Type B pancreatic cell (in vitro differentiated cells): Measurements from ENCODE around the gene KMT2B. TPM values are rescaled to one million over a fixed set of nuclear protein-coding genes. Genes with fewer than 3 reads are reported as not detected.
A peak's percentile ranks its signal among the peaks of the same experiment; 100 is the strongest.

Source experiments
- DNase-seq: peaks from one replicate; pipeline ENCODE4 v3.0.0; 2021; ENCODE audit warnings: mixed read lengths; ENCODE audit not compliant: unreplicated experiment; ENCODE audit errors: extremely low spot score
- H3K27ac Mint-ChIP-seq: 2 replicates; pipeline ENCODE4 v1.8.0; 2021; ENCODE audit warnings: mild to moderate bottlenecking, mixed read lengths
- H3K27me3 Mint-ChIP-seq: 2 replicates; pipeline ENCODE4 v1.8.0; 2021; ENCODE audit warnings: mixed read lengths
- H3K36me3 Mint-ChIP-seq: 2 replicates; pipeline ENCODE4 v1.8.0; 2021; ENCODE audit warnings: mixed read lengths
- H3K4me1 Mint-ChIP-seq: one replicate; pipeline ENCODE4 v1.8.0; 2021; ENCODE audit warnings: mixed read lengths; ENCODE audit not compliant: unreplicated experiment
- H3K4me3 Mint-ChIP-seq: 2 replicates; pipeline ENCODE4 v1.8.0; 2021; ENCODE audit warnings: mild to moderate bottlenecking, mixed read lengths
- H3K9me3 Mint-ChIP-seq: 2 replicates; pipeline ENCODE4 v1.8.0; 2021; ENCODE audit warnings: mixed read lengths
- total RNA-seq: library from RNA; stranded (reverse); gene quantifications from 2 replicates; pipeline ENCODE4 v1.2.1, GENCODE V29; 2021; ENCODE audit warnings: low replicate concordance
- TF ChIP-seq, protein P1 (sequence below): fragments of 200-600 bp; sonication (generic); conservative IDR thresholded peaks from 2 replicates; pipeline ENCODE4 v1.5.0; 2021; ENCODE audit warnings: antibody characterized with exemption, mild to moderate bottlenecking

Gene KMT2B
- total RNA-seq, 1 donor from 2014 or later, result 55.4 TPM

DNA sequence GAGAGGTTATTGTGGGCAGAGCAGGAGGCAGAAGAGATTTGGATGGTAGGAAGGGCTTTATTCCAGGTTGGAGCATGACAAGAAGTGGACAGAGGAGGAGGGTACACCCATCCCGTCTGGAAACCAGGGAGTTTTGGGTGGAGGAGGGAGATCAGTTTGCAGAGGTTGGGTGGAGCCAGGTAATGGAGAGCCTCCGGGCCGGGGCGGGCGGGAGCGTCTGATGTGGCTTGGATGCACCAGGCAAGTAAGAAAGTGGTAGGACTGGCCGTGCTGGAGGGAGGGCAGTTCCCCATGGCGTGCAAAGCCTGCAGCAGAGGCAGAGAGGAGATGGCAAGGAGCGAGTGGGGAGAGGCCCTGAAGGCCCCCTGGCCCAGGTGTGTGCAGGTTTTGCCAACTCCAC lies 13.6 kb downstream of the KMT2B start:
- TF ChIP-seq, protein P1, sequence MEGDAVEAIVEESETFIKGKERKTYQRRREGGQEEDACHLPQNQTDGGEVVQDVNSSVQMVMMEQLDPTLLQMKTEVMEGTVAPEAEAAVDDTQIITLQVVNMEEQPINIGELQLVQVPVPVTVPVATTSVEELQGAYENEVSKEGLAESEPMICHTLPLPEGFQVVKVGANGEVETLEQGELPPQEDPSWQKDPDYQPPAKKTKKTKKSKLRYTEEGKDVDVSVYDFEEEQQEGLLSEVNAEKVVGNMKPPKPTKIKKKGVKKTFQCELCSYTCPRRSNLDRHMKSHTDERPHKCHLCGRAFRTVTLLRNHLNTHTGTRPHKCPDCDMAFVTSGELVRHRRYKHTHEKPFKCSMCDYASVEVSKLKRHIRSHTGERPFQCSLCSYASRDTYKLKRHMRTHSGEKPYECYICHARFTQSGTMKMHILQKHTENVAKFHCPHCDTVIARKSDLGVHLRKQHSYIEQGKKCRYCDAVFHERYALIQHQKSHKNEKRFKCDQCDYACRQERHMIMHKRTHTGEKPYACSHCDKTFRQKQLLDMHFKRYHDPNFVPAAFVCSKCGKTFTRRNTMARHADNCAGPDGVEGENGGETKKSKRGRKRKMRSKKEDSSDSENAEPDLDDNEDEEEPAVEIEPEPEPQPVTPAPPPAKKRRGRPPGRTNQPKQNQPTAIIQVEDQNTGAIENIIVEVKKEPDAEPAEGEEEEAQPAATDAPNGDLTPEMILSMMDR, result no peak
- Mint-ChIP-seq H3K4me1 (peaks cover 5% of the 10 kb centered on the region), H3K9me3 (no peaks in the 10 kb centered on the region), H3K36me3 (peaks cover 14% of the 10 kb centered on the region), H3K27me3 (no peaks in the 10 kb centered on the region), H3K27ac (peak overlapping the region; percentile 85), H3K4me3 (peak overlapping the region; percentile 34)
- no peak for DNase-seq

DNA sequence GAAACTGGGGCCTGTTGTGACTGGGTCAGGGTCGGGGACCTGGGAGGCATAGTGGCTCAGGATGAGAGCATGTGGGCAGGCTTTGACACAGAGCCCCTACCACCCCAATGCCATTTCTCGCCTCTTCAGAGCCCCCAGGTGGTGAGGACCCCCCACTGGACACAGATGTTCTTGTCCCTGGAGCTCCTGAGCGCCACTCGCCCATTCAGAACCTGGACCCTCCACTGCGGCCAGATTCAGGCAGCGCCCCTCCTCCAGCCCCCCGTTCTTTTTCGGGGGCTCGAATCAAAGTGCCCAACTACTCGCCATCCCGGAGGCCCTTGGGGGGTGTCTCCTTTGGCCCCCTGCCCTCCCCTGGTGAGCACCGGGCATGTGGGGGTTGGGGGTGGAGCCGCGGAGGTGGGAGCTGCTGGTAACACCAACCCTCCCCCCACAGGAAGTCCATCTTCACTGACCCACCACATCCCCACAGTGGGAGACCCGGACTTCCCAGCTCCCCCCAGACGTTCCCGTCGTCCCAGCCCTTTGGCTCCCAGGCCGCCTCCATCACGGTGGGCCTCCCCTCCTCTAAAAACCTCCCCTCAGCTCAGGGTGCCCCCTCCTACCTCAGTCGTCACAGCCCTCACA lies 14.1 kb downstream of the KMT2B start:
- H3K4me3 Mint-ChIP-seq, result no peak overlapping the region
- peaks cover 14% of the 10 kb centered on the region for H3K36me3 Mint-ChIP-seq
- peak overlapping the region; percentile 85 for H3K27ac Mint-ChIP-seq
- H3K4me1 Mint-ChIP-seq, result peaks cover 5% of the 10 kb centered on the region
- no peaks in the 10 kb centered on the region for H3K27me3 Mint-ChIP-seq
- DNase-seq, result no peak
- TF ChIP-seq, protein P1, result no peak
- no peaks in the 10 kb centered on the region for H3K9me3 Mint-ChIP-seq

DNA sequence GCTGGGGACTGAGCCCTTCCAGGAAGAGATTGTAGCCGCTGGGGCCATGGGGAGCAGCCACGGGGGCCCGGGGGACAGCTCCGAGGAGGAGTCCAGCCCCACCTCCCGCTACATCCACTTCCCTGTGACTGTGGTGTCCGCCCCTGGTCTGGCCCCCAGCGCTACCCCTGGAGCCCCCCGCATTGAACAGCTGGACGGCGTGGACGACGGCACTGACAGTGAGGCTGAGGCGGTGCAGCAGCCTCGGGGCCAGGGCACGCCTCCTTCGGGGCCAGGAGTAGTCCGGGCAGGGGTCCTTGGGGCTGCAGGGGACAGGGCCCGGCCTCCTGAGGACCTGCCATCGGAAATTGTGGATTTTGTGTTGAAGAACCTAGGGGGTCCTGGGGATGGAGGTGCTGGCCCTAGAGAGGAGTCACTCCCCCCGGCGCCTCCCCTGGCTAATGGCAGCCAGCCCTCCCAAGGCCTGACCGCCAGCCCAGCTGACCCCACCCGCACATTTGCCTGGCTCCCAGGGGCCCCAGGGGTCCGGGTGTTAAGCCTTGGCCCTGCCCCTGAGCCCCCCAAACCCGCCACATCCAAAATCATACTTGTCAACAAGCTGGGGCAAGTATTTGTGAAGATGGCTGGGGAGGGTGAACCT lies 14.9 kb downstream of the KMT2B start:
- H3K36me3 Mint-ChIP-seq, result peaks cover 14% of the 10 kb centered on the region

DNA sequence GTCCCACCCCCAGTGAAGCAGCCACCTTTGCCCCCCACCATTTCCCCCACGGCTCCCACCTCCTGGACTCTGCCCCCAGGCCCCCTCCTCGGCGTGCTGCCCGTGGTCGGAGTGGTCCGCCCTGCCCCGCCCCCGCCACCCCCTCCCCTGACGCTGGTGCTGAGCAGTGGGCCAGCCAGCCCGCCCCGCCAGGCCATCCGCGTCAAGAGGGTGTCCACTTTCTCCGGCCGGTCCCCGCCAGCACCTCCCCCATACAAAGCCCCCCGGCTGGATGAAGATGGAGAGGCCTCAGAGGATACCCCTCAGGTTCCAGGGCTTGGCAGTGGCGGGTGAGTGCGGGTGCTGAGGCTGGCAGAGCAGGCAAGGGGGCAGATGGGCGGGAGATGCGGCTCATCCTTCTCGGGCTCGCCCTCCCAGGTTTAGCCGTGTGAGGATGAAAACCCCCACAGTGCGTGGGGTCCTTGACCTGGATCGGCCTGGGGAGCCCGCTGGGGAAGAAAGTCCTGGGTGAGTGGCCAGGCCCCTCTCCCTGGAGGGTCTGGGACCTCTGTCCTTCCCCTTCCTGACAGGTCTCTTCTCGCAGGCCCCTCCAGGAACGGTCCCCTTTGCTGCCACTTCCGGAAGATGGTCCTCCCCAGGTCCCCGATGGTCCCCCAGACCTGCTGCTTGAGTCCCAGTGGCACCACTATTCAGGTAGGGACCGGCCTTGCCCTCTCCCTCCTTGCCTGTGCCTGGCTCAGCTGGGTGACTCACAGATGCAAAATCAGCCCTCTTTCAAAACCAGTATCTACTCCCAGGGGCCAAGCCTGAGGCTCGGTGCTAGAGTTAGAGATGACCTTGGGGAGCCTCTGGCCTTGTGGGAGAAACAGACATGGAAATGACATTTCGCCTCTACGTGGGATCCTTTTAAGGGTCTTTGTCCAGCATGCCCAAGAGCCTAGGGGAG lies 15.7 kb downstream of the KMT2B start:
- Mint-ChIP-seq H3K4me3 (no peak overlapping the region), H3K27ac (no peak overlapping the region), H3K27me3 (no peaks in the 10 kb centered on the region), H3K4me1 (peaks cover 5% of the 10 kb centered on the region), H3K36me3 (peaks cover 14% of the 10 kb centered on the region), H3K9me3 (no peaks in the 10 kb centered on the region)
- TF ChIP-seq, protein P1, result no peak
- DNase-seq, result no peak

More for the DNA sequence above, 14.9 kb downstream of the KMT2B start:
- TF ChIP-seq, protein P1, result no peak
- no peak for DNase-seq
- Mint-ChIP-seq H3K9me3 (no peaks in the 10 kb centered on the region), H3K4me1 (peaks cover 5% of the 10 kb centered on the region), H3K27me3 (no peaks in the 10 kb centered on the region), H3K4me3 (no peak overlapping the region), H3K27ac (no peak overlapping the region)

DNA sequence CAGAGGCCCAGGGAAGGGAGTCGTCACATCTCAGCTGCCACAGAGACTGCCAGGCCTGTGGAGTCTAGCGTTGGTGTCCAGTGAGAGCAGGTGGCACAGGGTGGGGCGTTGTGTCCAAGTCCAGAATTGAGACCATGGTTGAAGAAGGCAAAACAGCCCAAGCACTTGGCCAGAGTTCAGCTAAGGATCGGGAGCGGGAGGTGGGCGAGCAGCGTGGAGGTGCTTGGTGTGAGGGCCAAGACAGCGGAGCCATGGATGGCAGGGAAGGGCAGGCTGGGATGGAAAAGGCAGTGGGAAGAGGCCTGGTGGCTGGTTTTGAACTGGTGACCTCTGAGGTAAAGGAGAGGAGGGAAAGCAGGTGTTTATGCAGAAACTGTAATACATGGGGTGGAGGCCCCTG lies 16.5 kb downstream of the KMT2B start:
- Mint-ChIP-seq H3K27ac (peak overlapping the region; percentile 48), H3K36me3 (peaks cover 17% of the 10 kb centered on the region)
- TF ChIP-seq, protein P1, result no peak

More for the DNA sequence above, 16.5 kb downstream of the KMT2B start:
- Mint-ChIP-seq H3K4me1 (peaks cover 5% of the 10 kb centered on the region), H3K9me3 (no peaks in the 10 kb centered on the region), H3K4me3 (no peak overlapping the region), H3K27me3 (no peaks in the 10 kb centered on the region)
- DNase-seq, result no peak
